Caco-2 (cell line): Measurements from ENCODE around the gene RPS6KA4. TPM values are rescaled to one million over a fixed set of nuclear protein-coding genes. Genes with fewer than 3 reads are reported as not detected.

Experiments used
- BruUV-seq: library from RNA; stranded (reverse); fragments of 400-500 nt; replicated peaks from 2 replicates; lab custom pipeline; 2021; lab: Mats Ljungman, UMichigan
- CTCF ChIA-PET: fragments of 300-600 bp; sonication (Branson Sonifier 250); formaldehyde crosslinking; loops from one replicate; lab custom pipeline; 2022; ENCODE audit warnings: antibody characterized with exemption; lab: Charles Lee
- POLR2A ChIA-PET: fragments of 300-600 bp; sonication (Branson Sonifier 250); formaldehyde crosslinking; loops from one replicate; lab custom pipeline; 2022; ENCODE audit warnings: antibody characterized with exemption; lab: Charles Lee
- DNase-seq, 2 experiments: peaks; one replicate each; pipeline versions ENCODE4 v3.0.0 to v3.0.0-alpha.2; 2020 to 2022
- H3K27me3 ChIP-seq: replicated peaks from 2 replicates; pipeline ENCODE4 v1.6.0; 2011; ENCODE audit warnings: low read length; ENCODE audit not compliant: control insufficient read depth, insufficient read depth
- H3K36me3 ChIP-seq: 2 replicates; pipeline ENCODE4 v1.5.1; 2011; ENCODE audit warnings: low read length; ENCODE audit not compliant: control insufficient read depth, insufficient read depth
- H3K4me1 ChIP-seq: fragments of 250-450 bp; sonication (Bioruptor Pico); 2 replicates; pipeline ENCODE4 v1.5.1; 2020; ENCODE audit warnings: mild to moderate bottlenecking
- H3K4me3 ChIP-seq: 2 replicates; pipeline ENCODE4 v1.5.1; 2011; ENCODE audit warnings: low read depth, mild to moderate bottlenecking, control low read depth, low read length
- H3K9me3 ChIP-seq: fragments of 250-450 bp; sonication (Bioruptor Pico); 2 replicates; pipeline ENCODE4 v1.5.1; 2020; ENCODE audit warnings: mild to moderate bottlenecking, moderate library complexity
- H3K27ac Mint-ChIP-seq: one replicate; pipeline ENCODE4 v1.8.0; 2022; ENCODE audit warnings: mixed read lengths; ENCODE audit not compliant: unreplicated experiment
- H3K27me3 Mint-ChIP-seq: one replicate; pipeline ENCODE4 v1.8.0; 2022; ENCODE audit warnings: mixed read lengths; ENCODE audit not compliant: insufficient read depth, unreplicated experiment
- H3K36me3 Mint-ChIP-seq: one replicate; pipeline ENCODE4 v1.8.0; 2022; ENCODE audit warnings: mild to moderate bottlenecking, mixed read lengths; ENCODE audit not compliant: insufficient read depth, unreplicated experiment
- H3K4me1 Mint-ChIP-seq: one replicate; pipeline ENCODE4 v1.8.0; 2022; ENCODE audit warnings: low read depth, mixed read lengths; ENCODE audit not compliant: unreplicated experiment
- H3K4me3 Mint-ChIP-seq: one replicate; pipeline ENCODE4 v1.8.0; 2022; ENCODE audit warnings: mild to moderate bottlenecking, moderate library complexity, mixed read lengths; ENCODE audit not compliant: unreplicated experiment
- H3K9me3 Mint-ChIP-seq: one replicate; pipeline ENCODE4 v1.8.0; 2022; ENCODE audit warnings: mixed read lengths; ENCODE audit not compliant: unreplicated experiment
- CTCF ChIP-seq, 2 experiments: fragments of 200-600 bp in 1 of 2; IDR thresholded peaks; 1 replicate in 1 of 2; 2 replicates in 1 of 2; pipeline versions ENCODE4 v1.5.1 to v1.8.0; 2011 to 2022; ENCODE audit warnings: antibody characterized with exemption in 1 of 2, control low read depth in 1 of 2, inconsistent platforms in 1 of 2, low read depth in 1 of 2, low read length in 1 of 2, mild to moderate bottlenecking in 1 of 2, moderate library complexity in 1 of 2; ENCODE audit not compliant: insufficient read depth in 1 of 2, severe bottlenecking in 1 of 2, unreplicated experiment in 1 of 2
- intact Hi-C: fragments of 100-400 bp; cut with micrococcal nuclease; formaldehyde crosslinking; loops from one replicate; pipeline ENCODE4 v1.10.0; 2022; ENCODE audit not compliant: unreplicated experiment
- total RNA-seq: library from RNA; stranded (reverse); gene quantifications from 2 replicates; pipeline ENCODE4 v1.2.3, GENCODE V29; 2022

Gene RPS6KA4
- total RNA-seq, 1 experiment from 2014 or later: 95.7 TPM

- no peaks in the 10 kb centered on the region for H3K27me3 ChIP-seq
- ChIA-PET CTCF (no interaction called here), POLR2A (interaction anchor here (0.7 kb wide), 1 partner anchor 36 kb away, joined by 7 read pairs; no protein-coding TSS in a partner anchor)
- no peaks in the 10 kb centered on the region for H3K36me3 Mint-ChIP-seq
- H3K4me1 ChIP-seq: no peaks in the 10 kb centered on the region
- no TSS peak for BruUV-seq
- no peaks in the 10 kb centered on the region for H3K9me3 ChIP-seq
- no peak overlapping the region for H3K4me3 Mint-ChIP-seq
- peaks cover 6% of the 10 kb centered on the region for H3K4me1 Mint-ChIP-seq
- no peak overlapping the region for H3K27ac Mint-ChIP-seq
- TF ChIP-seq CTCF (IDR thresholded peaks at IDR 0.05; ENCODE audit: insufficient read depth in 1 of 2, low read depth in 1 of 2, low read length in 1 of 2, severe bottlenecking in 1 of 2, unreplicated experiment in 1 of 2): no peak
- H3K36me3 ChIP-seq: no peaks in the 10 kb centered on the region
- H3K4me3 ChIP-seq: no peak overlapping the region
- H3K27me3 Mint-ChIP-seq: no peaks in the 10 kb centered on the region
- intact Hi-C loops: no loop called here
- no peaks in the 10 kb centered on the region for H3K9me3 Mint-ChIP-seq
- DNase-seq: no peak
Observed at GRCh38 chr11:64347193-64347867, 11.6 kb upstream of the RPS6KA4 start.

- no peaks in the 10 kb centered on the region for H3K27me3 ChIP-seq
- H3K4me3 ChIP-seq: no peak overlapping the region
- Mint-ChIP-seq H3K27me3 (no peaks in the 10 kb centered on the region), H3K9me3 (no peaks in the 10 kb centered on the region), H3K4me1 (peaks cover 6% of the 10 kb centered on the region), H3K36me3 (no peaks in the 10 kb centered on the region), H3K4me3 (no peak overlapping the region), H3K27ac (no peak overlapping the region)
- no peak for TF ChIP-seq CTCF (IDR thresholded peaks at IDR 0.05; ENCODE audit: insufficient read depth in 1 of 2, low read depth in 1 of 2, low read length in 1 of 2, severe bottlenecking in 1 of 2, unreplicated experiment in 1 of 2)
- H3K9me3 ChIP-seq: no peaks in the 10 kb centered on the region
- POLR2A ChIA-PET: interaction anchor here (0.7 to 1.6 kb wide), 2 partner anchors 31 to 37 kb away, joined by 7 to 8 read pairs; partner anchors contain the start of genes PRDX5 and TRMT112
- no TSS peak for BruUV-seq
- DNase-seq: no peak
- intact Hi-C loops: no loop called here
- H3K36me3 ChIP-seq: no peaks in the 10 kb centered on the region
- H3K4me1 ChIP-seq: no peaks in the 10 kb centered on the region
- CTCF ChIA-PET: interaction anchor here (0.7 to 1.9 kb wide), 2 partner anchors 31 to 39 kb away, joined by 6 to 7 read pairs; partner anchors contain the start of genes PRDX5 and TRMT112
Observed at GRCh38 chr11:64348383-64349024, 10.5 kb upstream of the RPS6KA4 start.

GRCh38 chr11:64349025-64349387 is 10.0 kb upstream of the RPS6KA4 start:
- no peaks in the 10 kb centered on the region for H3K27me3 Mint-ChIP-seq
- no peaks in the 10 kb centered on the region for H3K4me1 ChIP-seq
- H3K4me3 ChIP-seq: no peak overlapping the region
- intact Hi-C loops: no loop called here
- ChIA-PET POLR2A (interaction anchor here (1.6 kb wide), 1 partner anchor 31 kb away, joined by 8 read pairs; the partner anchor contains the start of genes PRDX5 and TRMT112), CTCF (interaction anchor here (1.9 kb wide), 1 partner anchor 31 kb away, joined by 6 read pairs; the partner anchor contains the start of genes PRDX5 and TRMT112)
- no peaks in the 10 kb centered on the region for H3K36me3 Mint-ChIP-seq
- no peak for DNase-seq
- peaks cover 6% of the 10 kb centered on the region for H3K4me1 Mint-ChIP-seq
- H3K9me3 ChIP-seq: no peaks in the 10 kb centered on the region
- no peak overlapping the region for H3K27ac Mint-ChIP-seq
- H3K4me3 Mint-ChIP-seq: no peak overlapping the region
- TF ChIP-seq CTCF (IDR thresholded peaks at IDR 0.05; ENCODE audit: insufficient read depth in 1 of 2, low read depth in 1 of 2, low read length in 1 of 2, severe bottlenecking in 1 of 2, unreplicated experiment in 1 of 2): no peak
- no peaks in the 10 kb centered on the region for H3K9me3 Mint-ChIP-seq
- no peaks in the 10 kb centered on the region for H3K36me3 ChIP-seq
- no TSS peak for BruUV-seq
- no peaks in the 10 kb centered on the region for H3K27me3 ChIP-seq
